CD14-positive monocyte (primary cell): ENCODE measurements around the gene DISP1. TPM values are rescaled to one million over a fixed set of nuclear protein-coding genes. Genes with fewer than 3 reads are reported as not detected.

Experiments used
- DNase-seq, 3 donors: peaks; one replicate each; pipeline ENCODE4 v3.0.0-alpha.2; 2011 to 2022
- H2AFZ ChIP-seq: 2 replicates; pipeline ENCODE4 v1.6.0; 2012; ENCODE audit warnings: mild to moderate bottlenecking, low read depth, low read length, inconsistent platforms; ENCODE audit not compliant: insufficient read depth, poor library complexity, severe bottlenecking
- H3K27ac ChIP-seq, 2 donors: 1 replicate in 1 of 2; 2 replicates in 1 of 2; pipeline ENCODE4 v1.5.1; 2012 to 2013; ENCODE audit warnings: low read length in 2 of 2, control low read depth in 1 of 2, inconsistent platforms in 1 of 2, low read depth in 1 of 2, mild to moderate bottlenecking in 1 of 2
- H3K27me3 ChIP-seq, 2 donors: one replicate each; pipeline versions ENCODE4 v1.6.0 to v1.6.1; 2011 to 2013; ENCODE audit warnings: low read length in 2 of 2; ENCODE audit not compliant: control insufficient read depth in 2 of 2, insufficient read depth in 2 of 2
- H3K36me3 ChIP-seq, 2 donors: replicated peaks in 1 of 2; 1 replicate in 1 of 2; 2 replicates in 1 of 2; pipeline versions ENCODE4 v1.5.1 to v1.6.1; 2012 to 2013; ENCODE audit warnings: low read length in 2 of 2, control low read depth in 1 of 2, inconsistent platforms in 1 of 2, mild to moderate bottlenecking in 1 of 2; ENCODE audit not compliant: insufficient read depth in 2 of 2, control insufficient read depth in 1 of 2
- H3K4me1 ChIP-seq, 2 donors: 1 replicate in 1 of 2; 2 replicates in 1 of 2; pipeline versions ENCODE4 v1.5.1 to v1.6.1; 2012 to 2013; ENCODE audit warnings: low read length in 2 of 2, control low read depth in 1 of 2, inconsistent platforms in 1 of 2, mild to moderate bottlenecking in 1 of 2, moderate library complexity in 1 of 2; ENCODE audit not compliant: insufficient read depth in 2 of 2, control insufficient read depth in 1 of 2
- H3K4me2 ChIP-seq: replicated peaks from 2 replicates; pipeline ENCODE3; 2012; ENCODE audit warnings: low read length, moderate library complexity, mild to moderate bottlenecking; ENCODE audit not compliant: poor library complexity, severe bottlenecking; ENCODE audit errors: extremely low read depth
- H3K4me3 ChIP-seq, 3 experiments: fragments of 200-600 bp in 1 of 3; sonication (generic) in 1 of 3; replicated peaks in 1 of 3; 1 replicate in 2 of 3; 2 replicates in 1 of 3; pipeline ENCODE4 v1.5.1; 2011 to 2013; ENCODE audit warnings: low read length in 3 of 3, mild to moderate bottlenecking in 3 of 3, control low read depth in 2 of 3, low read depth in 2 of 3, inconsistent platforms in 1 of 3, moderate library complexity in 1 of 3
- H3K79me2 ChIP-seq: 2 replicates; pipeline ENCODE4 v1.6.0; 2012; ENCODE audit warnings: mild to moderate bottlenecking, control low read depth, inconsistent platforms, low read length, moderate library complexity; ENCODE audit not compliant: insufficient read depth
- H3K9ac ChIP-seq: 2 replicates; pipeline ENCODE4 v1.6.0; 2017; ENCODE audit warnings: low read length, mild to moderate bottlenecking; ENCODE audit not compliant: insufficient read depth, poor library complexity, severe bottlenecking
- H3K9me3 ChIP-seq, 2 donors: replicated peaks in 1 of 2; 1 replicate in 1 of 2; 2 replicates in 1 of 2; pipeline versions ENCODE4 v1.5.1 to v1.6.1; 2012 to 2013; ENCODE audit warnings: low read length in 2 of 2, control low read depth in 1 of 2; ENCODE audit not compliant: control insufficient read depth in 1 of 2, insufficient read depth in 1 of 2
- H4K20me1 ChIP-seq: 2 replicates; pipeline ENCODE4 v1.6.0; 2012; ENCODE audit warnings: mild to moderate bottlenecking, low read length, control low read depth, moderate library complexity; ENCODE audit not compliant: insufficient read depth
- H3K27ac Mint-ChIP-seq, 7 donors: one replicate each; pipeline ENCODE4 v1.8.0; 2020; ENCODE audit warnings: mild to moderate bottlenecking in 7 of 7, mixed read lengths in 7 of 7, moderate library complexity in 6 of 7, inconsistent platforms in 2 of 7
- H3K27me3 Mint-ChIP-seq, 3 donors: one replicate each; pipeline ENCODE4 v1.8.0; 2021 to 2022; ENCODE audit warnings: low read depth in 3 of 3, mild to moderate bottlenecking in 3 of 3, mixed read lengths in 3 of 3, moderate library complexity in 3 of 3, inconsistent platforms in 1 of 3
- H3K36me3 Mint-ChIP-seq, 2 donors: one replicate each; pipeline ENCODE4 v1.8.0; 2020; ENCODE audit warnings: mixed read lengths in 2 of 2, inconsistent platforms in 1 of 2, mild to moderate bottlenecking in 1 of 2
- H3K4me1 Mint-ChIP-seq: one replicate; pipeline ENCODE4 v1.8.0; 2020; ENCODE audit warnings: mild to moderate bottlenecking, mixed read lengths
- H3K4me3 Mint-ChIP-seq, 2 donors: one replicate each; pipeline ENCODE4 v1.8.0; 2020; ENCODE audit warnings: mild to moderate bottlenecking in 2 of 2, mixed read lengths in 2 of 2, moderate library complexity in 1 of 2
- H3K9me3 Mint-ChIP-seq, 7 donors: one replicate each; pipeline ENCODE4 v1.8.0; 2020 to 2022; ENCODE audit warnings: mixed read lengths in 7 of 7, mild to moderate bottlenecking in 6 of 7, moderate library complexity in 6 of 7, inconsistent platforms in 2 of 7
- WGBS: methylation state at CpG from one replicate; pipeline ENCODE4 v1.1.5; 2013; ENCODE audit warnings: missing lambda C conversion rate; ENCODE audit not compliant: insufficient coverage; 5-methylcytosine and 5-hydroxymethylcytosine counted together
- intact Hi-C, 2 donors: fragments of 100-400 bp; cut with micrococcal nuclease; formaldehyde crosslinking; loops; one replicate each; pipeline versions ENCODE4 v1.15.0 to v1.15.1; 2023
- polyA plus RNA-seq, 3 donors: library from polyadenylated mRNA; depleted of rRNA in 1 of 3; unstranded in 2 of 3; stranded (reverse) in 1 of 3; fragments of 300-500 nt in 2 of 3; fragments of >200 nt in 1 of 3; fragmentation: Illumina TruSeq in 2 of 3; gene quantifications; 1 replicate in 2 of 3; 2 replicates in 1 of 3; pipeline ENCODE4 v1.2.3, GENCODE V29; 2012 to 2021
- TF ChIP-seq, protein P1 (sequence below): fragments of 200-600 bp; IDR thresholded peaks from one replicate; pipeline ENCODE4 v1.8.0; 2022; ENCODE audit warnings: antibody characterized with exemption, mild to moderate bottlenecking

The DISP1 gene
- polyA plus RNA-seq, 3 donors: 0.34 to 2.1 (median 0.61) TPM

- H3K9me3 ChIP-seq: no peaks in the 10 kb centered on the region
- H3K4me1 Mint-ChIP-seq: peaks cover 18% of the 10 kb centered on the region
- intact Hi-C loops: no loop called here
Observed at GRCh38 chr1:222818171-222818570, 3.3 kb downstream of the DISP1 start.

DNA sequence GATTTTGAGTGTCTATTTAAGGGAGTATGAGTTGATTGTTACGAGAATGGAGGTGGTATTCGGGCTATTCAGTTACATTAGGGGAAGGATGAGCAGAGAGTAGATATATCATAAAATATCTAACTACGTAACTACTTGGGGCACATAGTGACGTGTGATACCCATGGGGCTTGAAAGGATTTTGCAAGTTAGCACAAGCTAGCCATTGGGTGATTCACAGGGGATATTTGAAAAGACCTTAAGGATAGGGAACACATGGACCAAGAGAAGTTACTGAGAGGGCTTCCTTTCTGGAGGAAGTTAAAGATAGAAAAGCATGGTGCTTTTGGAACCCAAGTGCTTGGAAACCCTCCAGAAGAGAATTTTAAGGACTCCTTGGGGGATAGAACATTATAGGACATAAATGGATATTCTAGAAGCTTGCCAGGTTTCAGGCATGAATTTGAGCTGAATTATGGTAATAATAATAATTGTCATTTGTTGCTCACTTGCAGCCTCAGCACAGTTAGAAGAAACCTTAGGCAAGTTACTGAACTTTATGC lies 5.4 kb downstream of the DISP1 start:
- no peak overlapping the region for H3K4me2 ChIP-seq
- H3K36me3 Mint-ChIP-seq: peaks cover 0 to 2% of the 10 kb centered on the region in 2 donors
- no CpG with 5 or more reads among the region's 4 CpGs for WGBS
- no peak overlapping the region for H3K9ac ChIP-seq
- no peak overlapping the region for H3K4me3 Mint-ChIP-seq
- H3K4me1 ChIP-seq: peaks cover 5% of the 10 kb centered on the region in 2 donors
- intact Hi-C loops: no loop called here
- no peaks in the 10 kb centered on the region for H3K9me3 ChIP-seq
- peaks cover 0 to 2% (median 0%) of the 10 kb centered on the region in 7 donors for H3K9me3 Mint-ChIP-seq
- TF ChIP-seq, protein P1, sequence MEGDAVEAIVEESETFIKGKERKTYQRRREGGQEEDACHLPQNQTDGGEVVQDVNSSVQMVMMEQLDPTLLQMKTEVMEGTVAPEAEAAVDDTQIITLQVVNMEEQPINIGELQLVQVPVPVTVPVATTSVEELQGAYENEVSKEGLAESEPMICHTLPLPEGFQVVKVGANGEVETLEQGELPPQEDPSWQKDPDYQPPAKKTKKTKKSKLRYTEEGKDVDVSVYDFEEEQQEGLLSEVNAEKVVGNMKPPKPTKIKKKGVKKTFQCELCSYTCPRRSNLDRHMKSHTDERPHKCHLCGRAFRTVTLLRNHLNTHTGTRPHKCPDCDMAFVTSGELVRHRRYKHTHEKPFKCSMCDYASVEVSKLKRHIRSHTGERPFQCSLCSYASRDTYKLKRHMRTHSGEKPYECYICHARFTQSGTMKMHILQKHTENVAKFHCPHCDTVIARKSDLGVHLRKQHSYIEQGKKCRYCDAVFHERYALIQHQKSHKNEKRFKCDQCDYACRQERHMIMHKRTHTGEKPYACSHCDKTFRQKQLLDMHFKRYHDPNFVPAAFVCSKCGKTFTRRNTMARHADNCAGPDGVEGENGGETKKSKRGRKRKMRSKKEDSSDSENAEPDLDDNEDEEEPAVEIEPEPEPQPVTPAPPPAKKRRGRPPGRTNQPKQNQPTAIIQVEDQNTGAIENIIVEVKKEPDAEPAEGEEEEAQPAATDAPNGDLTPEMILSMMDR: no peak
- no peak overlapping the region for H3K27ac Mint-ChIP-seq
- no peak overlapping the region for H3K4me3 ChIP-seq
- no peaks in the 10 kb centered on the region for H3K36me3 ChIP-seq
- no peaks in the 10 kb centered on the region for H3K27me3 ChIP-seq
- peaks cover 7% of the 10 kb centered on the region for H3K4me1 Mint-ChIP-seq
- no peak overlapping the region for H2AFZ ChIP-seq
- DNase-seq: no peak
- peaks cover 0 to 1% (median 0%) of the 10 kb centered on the region in 3 donors for H3K27me3 Mint-ChIP-seq
- H4K20me1 ChIP-seq: no peaks in the 10 kb centered on the region
- no peaks in the 10 kb centered on the region for H3K79me2 ChIP-seq
- no peak overlapping the region for H3K27ac ChIP-seq

More at GRCh38 chr1:222818171-222818570, 3.3 kb downstream of the DISP1 start:
- Histone ChIP-seq H3K27me3 (no peaks in the 10 kb centered on the region), H3K4me1 (peaks cover 13 to 15% of the 10 kb centered on the region in 2 donors), H3K4me3 (no peak overlapping the region), H3K9ac (no peak overlapping the region), H3K36me3 (no peaks in the 10 kb centered on the region), H3K4me2 (no peak overlapping the region), H2AFZ (no peak overlapping the region), H4K20me1 (no peaks in the 10 kb centered on the region), H3K27ac (no peak overlapping the region), H3K79me2 (no peaks in the 10 kb centered on the region)
- H3K4me3 Mint-ChIP-seq: no peak overlapping the region
- DNase-seq: no peak
- H3K27ac Mint-ChIP-seq: no peak overlapping the region
- H3K9me3 Mint-ChIP-seq: peaks cover 0 to 2% (median 0%) of the 10 kb centered on the region in 7 donors
- no CpG with 5 or more reads among the region's 1 CpG for WGBS
- peaks cover 0 to 1% (median 0%) of the 10 kb centered on the region in 3 donors for H3K27me3 Mint-ChIP-seq
- peaks cover 0 to 4% of the 10 kb centered on the region in 2 donors for H3K36me3 Mint-ChIP-seq
- TF ChIP-seq, protein P1: no peak
